Right lobe of liver (tissue), 4 donors: ENCODE data around the gene FUT7.

Experiments
- POLR2A ChIP-seq: fragments of 450-650 bp; IDR thresholded peaks from one replicate; pipeline ENCODE4 v1.6.1; 2017; ENCODE audit warnings: antibody characterized with exemption, mild to moderate bottlenecking
- TF ChIP-seq, protein P1 (sequence below), 4 donors: fragments of 200-600 bp in 3 of 4; fragments of 450-650 bp in 1 of 4; IDR thresholded peaks; one replicate each; pipeline versions ENCODE4 v1.5.1 to v1.8.0; 2016 to 2022; ENCODE audit warnings: antibody characterized with exemption in 4 of 4, mild to moderate bottlenecking in 2 of 4
- donor health status: DM: no; HTN: no; CAD: no.
- donor health status: DM: no; HTN: no; CAD: no.
- donor health status: DM: no; HTN: yes; CAD: no.

DNA sequence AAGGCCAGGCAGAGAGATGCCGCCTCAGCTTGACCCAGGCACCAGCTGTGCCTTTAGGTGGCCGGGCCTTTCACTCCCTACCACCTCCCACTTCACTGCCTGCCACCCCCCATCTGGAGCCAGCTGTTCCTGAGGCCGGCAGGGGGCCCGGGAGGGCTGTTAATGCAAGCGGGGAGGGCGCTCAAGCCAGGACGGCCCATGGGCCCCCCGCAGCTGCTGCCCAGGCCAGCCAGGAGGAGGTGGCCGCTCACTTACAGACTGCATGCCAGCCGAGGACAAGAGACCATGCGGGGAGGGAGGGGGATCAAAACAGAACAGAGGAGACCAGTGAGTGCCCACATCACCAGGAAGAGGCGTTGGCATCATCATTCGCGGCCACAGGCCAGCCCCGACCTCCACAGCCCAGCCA, 8.3 kb downstream of the FUT7 start:
- TF ChIP-seq, protein P1, sequence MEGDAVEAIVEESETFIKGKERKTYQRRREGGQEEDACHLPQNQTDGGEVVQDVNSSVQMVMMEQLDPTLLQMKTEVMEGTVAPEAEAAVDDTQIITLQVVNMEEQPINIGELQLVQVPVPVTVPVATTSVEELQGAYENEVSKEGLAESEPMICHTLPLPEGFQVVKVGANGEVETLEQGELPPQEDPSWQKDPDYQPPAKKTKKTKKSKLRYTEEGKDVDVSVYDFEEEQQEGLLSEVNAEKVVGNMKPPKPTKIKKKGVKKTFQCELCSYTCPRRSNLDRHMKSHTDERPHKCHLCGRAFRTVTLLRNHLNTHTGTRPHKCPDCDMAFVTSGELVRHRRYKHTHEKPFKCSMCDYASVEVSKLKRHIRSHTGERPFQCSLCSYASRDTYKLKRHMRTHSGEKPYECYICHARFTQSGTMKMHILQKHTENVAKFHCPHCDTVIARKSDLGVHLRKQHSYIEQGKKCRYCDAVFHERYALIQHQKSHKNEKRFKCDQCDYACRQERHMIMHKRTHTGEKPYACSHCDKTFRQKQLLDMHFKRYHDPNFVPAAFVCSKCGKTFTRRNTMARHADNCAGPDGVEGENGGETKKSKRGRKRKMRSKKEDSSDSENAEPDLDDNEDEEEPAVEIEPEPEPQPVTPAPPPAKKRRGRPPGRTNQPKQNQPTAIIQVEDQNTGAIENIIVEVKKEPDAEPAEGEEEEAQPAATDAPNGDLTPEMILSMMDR (IDR thresholded peaks at IDR 0.05): no peak
- no peak for TF ChIP-seq POLR2A
